ENCODE measurements around the gene TAF11L13.

DNA sequence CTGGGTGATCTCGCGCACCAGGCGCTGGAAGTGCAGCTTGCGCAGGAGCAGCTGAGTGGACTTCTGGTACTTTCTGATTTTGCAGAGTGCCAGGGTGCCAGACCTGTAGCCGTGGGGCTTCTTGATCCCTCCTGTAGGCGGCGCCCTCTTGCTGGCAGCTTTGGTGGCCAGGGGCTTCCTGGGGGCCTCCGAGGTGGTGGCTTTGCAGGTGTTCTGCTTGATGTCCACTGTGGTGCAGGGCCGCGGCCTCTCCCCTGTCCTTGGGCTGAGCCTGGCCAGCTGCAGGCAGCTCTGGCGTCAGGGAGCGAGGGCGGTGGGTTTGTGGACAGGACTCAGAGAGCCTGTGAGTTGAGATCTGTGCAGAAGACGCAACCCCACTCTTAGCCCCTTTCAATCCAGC lies 38.5 kb downstream of the TAF11L13 start:
- TF ChIP-seq, protein P1, sequence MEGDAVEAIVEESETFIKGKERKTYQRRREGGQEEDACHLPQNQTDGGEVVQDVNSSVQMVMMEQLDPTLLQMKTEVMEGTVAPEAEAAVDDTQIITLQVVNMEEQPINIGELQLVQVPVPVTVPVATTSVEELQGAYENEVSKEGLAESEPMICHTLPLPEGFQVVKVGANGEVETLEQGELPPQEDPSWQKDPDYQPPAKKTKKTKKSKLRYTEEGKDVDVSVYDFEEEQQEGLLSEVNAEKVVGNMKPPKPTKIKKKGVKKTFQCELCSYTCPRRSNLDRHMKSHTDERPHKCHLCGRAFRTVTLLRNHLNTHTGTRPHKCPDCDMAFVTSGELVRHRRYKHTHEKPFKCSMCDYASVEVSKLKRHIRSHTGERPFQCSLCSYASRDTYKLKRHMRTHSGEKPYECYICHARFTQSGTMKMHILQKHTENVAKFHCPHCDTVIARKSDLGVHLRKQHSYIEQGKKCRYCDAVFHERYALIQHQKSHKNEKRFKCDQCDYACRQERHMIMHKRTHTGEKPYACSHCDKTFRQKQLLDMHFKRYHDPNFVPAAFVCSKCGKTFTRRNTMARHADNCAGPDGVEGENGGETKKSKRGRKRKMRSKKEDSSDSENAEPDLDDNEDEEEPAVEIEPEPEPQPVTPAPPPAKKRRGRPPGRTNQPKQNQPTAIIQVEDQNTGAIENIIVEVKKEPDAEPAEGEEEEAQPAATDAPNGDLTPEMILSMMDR (IDR thresholded peaks at IDR 0.05), result no peak
- TF ChIP-seq POLR2A (IDR thresholded peaks at IDR 0.05), result no peak

Data from lower leg skin (tissue), 3 donors.